ENCODE measurements around the gene SHLD3.

DNA sequence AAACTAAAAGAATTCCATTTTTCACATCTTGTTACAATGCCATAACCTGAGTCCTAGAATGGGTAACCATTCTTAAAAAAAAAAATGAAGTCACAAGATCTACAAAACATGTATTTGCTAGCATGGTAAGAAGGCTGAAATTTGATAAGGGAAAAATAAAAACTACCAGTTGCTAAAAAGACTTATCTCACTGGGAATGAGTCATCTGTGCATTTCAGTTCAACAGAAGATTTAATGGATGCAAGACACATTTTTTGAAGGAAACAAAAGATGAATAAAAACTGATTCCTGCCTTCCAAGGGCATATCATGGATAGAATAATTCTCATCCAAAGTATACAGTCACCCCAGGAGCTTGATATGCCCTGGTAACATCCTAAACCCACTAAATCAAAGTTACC lies 49.9 kb downstream of the SHLD3 start:
- no peak for TF ChIP-seq POLR2A (IDR thresholded peaks at IDR 0.05)
- no peak for TF ChIP-seq CTCF (IDR thresholded peaks at IDR 0.05)
